Measurements from ENCODE around the gene PDGFB. TPM values are rescaled to one million over a fixed set of nuclear protein-coding genes. Genes with fewer than 3 reads are reported as not detected.

The PDGFB gene
- total and polyA plus RNA-seq, 9 of the 15 experiments (the other 6 are each of a cell fraction or from before 2014, with no cell fraction given) = 0.07 to 4.0 (median 0.48) TPM; not detected in 1

DNA sequence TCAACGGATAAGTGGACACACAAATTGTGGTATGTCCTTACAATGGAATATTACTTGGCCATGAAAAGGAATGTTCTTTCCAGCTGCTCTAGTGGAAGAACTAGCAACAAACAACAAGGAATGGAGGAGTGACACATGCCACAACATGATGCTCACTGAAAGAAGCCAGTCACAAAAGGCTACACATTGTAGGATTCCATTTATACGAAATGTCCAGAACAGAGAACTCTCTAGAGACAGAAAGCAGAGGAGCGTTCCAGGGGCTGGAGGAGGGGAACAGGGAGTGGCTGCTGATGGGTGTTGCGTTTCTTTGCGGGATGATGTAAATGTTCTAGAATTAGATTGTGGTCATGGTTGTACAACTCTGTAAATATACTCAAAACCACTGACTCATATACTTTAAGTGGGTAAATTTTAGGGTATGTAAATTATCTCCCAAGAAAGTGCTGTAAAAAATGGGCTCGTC, 32.4 kb upstream of the PDGFB start (continued):
- TF ChIP-seq, protein P1, sequence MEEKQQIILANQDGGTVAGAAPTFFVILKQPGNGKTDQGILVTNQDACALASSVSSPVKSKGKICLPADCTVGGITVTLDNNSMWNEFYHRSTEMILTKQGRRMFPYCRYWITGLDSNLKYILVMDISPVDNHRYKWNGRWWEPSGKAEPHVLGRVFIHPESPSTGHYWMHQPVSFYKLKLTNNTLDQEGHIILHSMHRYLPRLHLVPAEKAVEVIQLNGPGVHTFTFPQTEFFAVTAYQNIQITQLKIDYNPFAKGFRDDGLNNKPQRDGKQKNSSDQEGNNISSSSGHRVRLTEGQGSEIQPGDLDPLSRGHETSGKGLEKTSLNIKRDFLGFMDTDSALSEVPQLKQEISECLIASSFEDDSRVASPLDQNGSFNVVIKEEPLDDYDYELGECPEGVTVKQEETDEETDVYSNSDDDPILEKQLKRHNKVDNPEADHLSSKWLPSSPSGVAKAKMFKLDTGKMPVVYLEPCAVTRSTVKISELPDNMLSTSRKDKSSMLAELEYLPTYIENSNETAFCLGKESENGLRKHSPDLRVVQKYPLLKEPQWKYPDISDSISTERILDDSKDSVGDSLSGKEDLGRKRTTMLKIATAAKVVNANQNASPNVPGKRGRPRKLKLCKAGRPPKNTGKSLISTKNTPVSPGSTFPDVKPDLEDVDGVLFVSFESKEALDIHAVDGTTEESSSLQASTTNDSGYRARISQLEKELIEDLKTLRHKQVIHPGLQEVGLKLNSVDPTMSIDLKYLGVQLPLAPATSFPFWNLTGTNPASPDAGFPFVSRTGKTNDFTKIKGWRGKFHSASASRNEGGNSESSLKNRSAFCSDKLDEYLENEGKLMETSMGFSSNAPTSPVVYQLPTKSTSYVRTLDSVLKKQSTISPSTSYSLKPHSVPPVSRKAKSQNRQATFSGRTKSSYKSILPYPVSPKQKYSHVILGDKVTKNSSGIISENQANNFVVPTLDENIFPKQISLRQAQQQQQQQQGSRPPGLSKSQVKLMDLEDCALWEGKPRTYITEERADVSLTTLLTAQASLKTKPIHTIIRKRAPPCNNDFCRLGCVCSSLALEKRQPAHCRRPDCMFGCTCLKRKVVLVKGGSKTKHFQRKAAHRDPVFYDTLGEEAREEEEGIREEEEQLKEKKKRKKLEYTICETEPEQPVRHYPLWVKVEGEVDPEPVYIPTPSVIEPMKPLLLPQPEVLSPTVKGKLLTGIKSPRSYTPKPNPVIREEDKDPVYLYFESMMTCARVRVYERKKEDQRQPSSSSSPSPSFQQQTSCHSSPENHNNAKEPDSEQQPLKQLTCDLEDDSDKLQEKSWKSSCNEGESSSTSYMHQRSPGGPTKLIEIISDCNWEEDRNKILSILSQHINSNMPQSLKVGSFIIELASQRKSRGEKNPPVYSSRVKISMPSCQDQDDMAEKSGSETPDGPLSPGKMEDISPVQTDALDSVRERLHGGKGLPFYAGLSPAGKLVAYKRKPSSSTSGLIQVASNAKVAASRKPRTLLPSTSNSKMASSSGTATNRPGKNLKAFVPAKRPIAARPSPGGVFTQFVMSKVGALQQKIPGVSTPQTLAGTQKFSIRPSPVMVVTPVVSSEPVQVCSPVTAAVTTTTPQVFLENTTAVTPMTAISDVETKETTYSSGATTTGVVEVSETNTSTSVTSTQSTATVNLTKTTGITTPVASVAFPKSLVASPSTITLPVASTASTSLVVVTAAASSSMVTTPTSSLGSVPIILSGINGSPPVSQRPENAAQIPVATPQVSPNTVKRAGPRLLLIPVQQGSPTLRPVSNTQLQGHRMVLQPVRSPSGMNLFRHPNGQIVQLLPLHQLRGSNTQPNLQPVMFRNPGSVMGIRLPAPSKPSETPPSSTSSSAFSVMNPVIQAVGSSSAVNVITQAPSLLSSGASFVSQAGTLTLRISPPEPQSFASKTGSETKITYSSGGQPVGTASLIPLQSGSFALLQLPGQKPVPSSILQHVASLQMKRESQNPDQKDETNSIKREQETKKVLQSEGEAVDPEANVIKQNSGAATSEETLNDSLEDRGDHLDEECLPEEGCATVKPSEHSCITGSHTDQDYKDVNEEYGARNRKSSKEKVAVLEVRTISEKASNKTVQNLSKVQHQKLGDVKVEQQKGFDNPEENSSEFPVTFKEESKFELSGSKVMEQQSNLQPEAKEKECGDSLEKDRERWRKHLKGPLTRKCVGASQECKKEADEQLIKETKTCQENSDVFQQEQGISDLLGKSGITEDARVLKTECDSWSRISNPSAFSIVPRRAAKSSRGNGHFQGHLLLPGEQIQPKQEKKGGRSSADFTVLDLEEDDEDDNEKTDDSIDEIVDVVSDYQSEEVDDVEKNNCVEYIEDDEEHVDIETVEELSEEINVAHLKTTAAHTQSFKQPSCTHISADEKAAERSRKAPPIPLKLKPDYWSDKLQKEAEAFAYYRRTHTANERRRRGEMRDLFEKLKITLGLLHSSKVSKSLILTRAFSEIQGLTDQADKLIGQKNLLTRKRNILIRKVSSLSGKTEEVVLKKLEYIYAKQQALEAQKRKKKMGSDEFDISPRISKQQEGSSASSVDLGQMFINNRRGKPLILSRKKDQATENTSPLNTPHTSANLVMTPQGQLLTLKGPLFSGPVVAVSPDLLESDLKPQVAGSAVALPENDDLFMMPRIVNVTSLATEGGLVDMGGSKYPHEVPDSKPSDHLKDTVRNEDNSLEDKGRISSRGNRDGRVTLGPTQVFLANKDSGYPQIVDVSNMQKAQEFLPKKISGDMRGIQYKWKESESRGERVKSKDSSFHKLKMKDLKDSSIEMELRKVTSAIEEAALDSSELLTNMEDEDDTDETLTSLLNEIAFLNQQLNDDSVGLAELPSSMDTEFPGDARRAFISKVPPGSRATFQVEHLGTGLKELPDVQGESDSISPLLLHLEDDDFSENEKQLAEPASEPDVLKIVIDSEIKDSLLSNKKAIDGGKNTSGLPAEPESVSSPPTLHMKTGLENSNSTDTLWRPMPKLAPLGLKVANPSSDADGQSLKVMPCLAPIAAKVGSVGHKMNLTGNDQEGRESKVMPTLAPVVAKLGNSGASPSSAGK (IDR thresholded peaks at IDR 0.05) = no peak
- TF ChIP-seq ZNF436 (CRISPR knock-in tag; IDR thresholded peaks at IDR 0.05) = no peak
- TF ChIP-seq ZFP30 (CRISPR knock-in tag; IDR thresholded peaks at IDR 0.05; ENCODE audit: borderline replicate concordance) = no peak
- no peak for TF ChIP-seq DDX20 (tag; IDR thresholded peaks at IDR 0.05; ENCODE audit: low read depth)
- no peak for TF ChIP-seq PCBP2 (IDR thresholded peaks at IDR 0.05; ENCODE audit: low read depth, low read length, poor library complexity, severe bottlenecking)
- TF ChIP-seq BCOR (IDR thresholded peaks at IDR 0.05) = peak; percentile 90

All from K562 (cell line).